Heart left ventricle (tissue), 16 donors: ENCODE measurements around the gene LTBR. TPM values are rescaled to one million over a fixed set of nuclear protein-coding genes. Genes with fewer than 3 reads are reported as not detected.

Experiments
- ATAC-seq, 4 donors: fragments of 200-7000 bp; cut with Tn5 transposase; one replicate each; pipeline ENCODE4 v1.9.1; 2020 to 2022; ENCODE audit warnings: moderate library complexity in 4 of 4, mild to moderate bottlenecking in 3 of 4, moderate number of reproducible peaks in 1 of 4
- DNase-seq, 5 donors: peaks; one replicate each; pipeline ENCODE4 v3.0.0-alpha.2; 2020
- H3K27ac ChIP-seq, 12 donors: fragments of 200-600 bp; sonication (generic) in 4 of 12; one replicate each; pipeline versions ENCODE4 v1.5.0 to v1.8.0; 2016 to 2022; ENCODE audit warnings: mild to moderate bottlenecking in 2 of 12
- H3K27me3 ChIP-seq, 9 donors: fragments of 200-600 bp; sonication (generic) in 2 of 9; one replicate each; pipeline versions ENCODE4 v1.5.1 to v1.8.0; 2016 to 2022; ENCODE audit warnings: mild to moderate bottlenecking in 3 of 9
- H3K36me3 ChIP-seq, 9 donors: fragments of 200-600 bp; sonication (generic) in 2 of 9; one replicate each; pipeline versions ENCODE4 v1.5.0 to v1.8.0; 2018 to 2022; ENCODE audit warnings: mild to moderate bottlenecking in 2 of 9
- H3K4me1 ChIP-seq, 12 donors: fragments of 200-600 bp; sonication (generic) in 4 of 12; one replicate each; pipeline versions ENCODE4 v1.5.0 to v1.8.0; 2016 to 2022; ENCODE audit warnings: mild to moderate bottlenecking in 3 of 12
- H3K4me3 ChIP-seq, 12 donors: fragments of 200-600 bp; sonication (generic) in 4 of 12; one replicate each; pipeline versions ENCODE4 v1.5.0 to v1.8.0; 2017 to 2022; ENCODE audit warnings: mild to moderate bottlenecking in 9 of 12, moderate library complexity in 4 of 12
- H3K9me3 ChIP-seq, 12 donors: fragments of 200-600 bp; sonication (generic) in 4 of 12; one replicate each; pipeline versions ENCODE4 v1.5.0 to v1.8.0; 2016 to 2022; ENCODE audit warnings: mild to moderate bottlenecking in 1 of 12
- CTCF ChIP-seq, 12 donors: fragments of 200-600 bp; sonication (generic) in 4 of 12; IDR thresholded peaks; one replicate each; pipeline versions ENCODE4 v1.5.0 to v1.8.0; 2018 to 2022; ENCODE audit warnings: antibody characterized with exemption in 12 of 12, mild to moderate bottlenecking in 5 of 12
- POLR2A ChIP-seq, 2 donors: fragments of 450-650 bp; IDR thresholded peaks; one replicate each; pipeline ENCODE4 v1.6.1; 2017; ENCODE audit warnings: antibody characterized with exemption in 2 of 2, mild to moderate bottlenecking in 2 of 2, moderate library complexity in 2 of 2
- WGBS, 4 donors: extraction: QIAGEN DNeasy Blood & Tissue Kit in 2 of 4; methylation state at CpG; one replicate each; pipeline versions ENCODE4 v1.1.5 to v1.1.7; 2013 to 2018; 5-methylcytosine and 5-hydroxymethylcytosine counted together
- intact Hi-C, 10 donors: fragments of 100-400 bp; cut with DNase I; formaldehyde crosslinking; loops; one replicate each; pipeline versions ENCODE4 v1.11.1 to v1.14.2; 2022
- polyA plus RNA-seq, 2 donors: library from polyadenylated mRNA; stranded (reverse); fragments of 200-250 nt; gene quantifications; one replicate each; pipeline ENCODE4 v1.2.3, GENCODE V29; 2013
- total RNA-seq, 9 donors: library from RNA; depleted of rRNA in 2 of 9; stranded (reverse); fragments of >200 nt in 2 of 9; fragmentation: NEBNext Ultra II Directional in 3 of 9; extraction: Animal tissue kit (Norgen Biotek cat#: 25700) in 3 of 9; gene quantifications; one replicate each; pipeline versions ENCODE4 v1.1.0 to v1.2.4, GENCODE V29; 2016 to 2023
- donor health status: ischemic (EF 13 %, LVEDD 7.1; RV severe dilation, severe dysfunction).
- donor health status: healthy with polysubstance abuse.
- donor health status: DM: no; HTN: yes; CAD: no.
- donor health status: DM: no; HTN: no; CAD: no.
- donor health status: ischemic (EF 25% LVEDD 6.9; RV normal size, moderate dysfunction).
- donor health status: ischemic (EF 25% LVEDD 5.7; RV mildly dilated, moderate dysfunction).
- donor health status: healthy.
- donor health status: DM: yes; HTN: yes; CAD: no.
- donor health status: ischemic (EF 35%, LVEDD 5.7; RV mildly dilated, moderate dysfunction).
- donor health status: nonischemic (EF 11% LVEDD 7.7; RV severe dilation, severe dysfunction).
- donor health status: DM: yes; HTN: yes; CAD: no.
- donor health status: PGD.
- donor health status: ischemic (EF 29% LVEDD 5.4; RV normal size, mild dysfunction).
- donor health status: nonischemic (EF 23%, LVEDD 6.1; RV moderate dilation, normal function).

The LTBR gene
- total and polyA plus RNA-seq, 11 donors: 16.0 to 83.4 (median 26.2) TPM

- Histone ChIP-seq H3K36me3 (peaks cover 0 to 30% (median 22%) of the 10 kb centered on the region in 9 donors), H3K27me3 (no peaks in the 10 kb centered on the region), H3K9me3 (no peaks in the 10 kb centered on the region), H3K27ac (peak overlapping the region in 2 of 12 donors; percentile 3 to 66), H3K4me1 (peaks cover 0 to 43% (median 10%) of the 10 kb centered on the region in 12 donors), H3K4me3 (no peak overlapping the region)
- no peak for TF ChIP-seq CTCF (IDR thresholded peaks at IDR 0.05)
- TF ChIP-seq POLR2A (IDR thresholded peaks at IDR 0.05): no peak
- 59 to 75% (median 71%) methylated on average over 7 to 8 of the region's 8 CpGs for WGBS, 4 donors
- DNase-seq (no peak), ATAC-seq (peak in 1 of 4 donors; percentile 14)
- intact Hi-C loops: no loop called here
Measured at GRCh38 chr12:6394398-6394797, 10.4 kb downstream of the LTBR start.

- Histone ChIP-seq H3K27ac (peak overlapping the region in 1 of 12 donors; percentile 1), H3K27me3 (no peaks in the 10 kb centered on the region), H3K4me3 (no peak overlapping the region), H3K9me3 (no peaks in the 10 kb centered on the region), H3K4me1 (peaks cover 0 to 29% (median 10%) of the 10 kb centered on the region in 12 donors), H3K36me3 (peaks cover 0 to 15% (median 10%) of the 10 kb centered on the region in 9 donors)
- ATAC-seq (no peak), DNase-seq (no peak)
- WGBS, 4 donors: 92 to 98% (median 94%) methylated on average over 2 of the region's 2 CpGs
- intact Hi-C loops: no loop called here
- TF ChIP-seq CTCF (IDR thresholded peaks at IDR 0.05) (no peak), POLR2A (IDR thresholded peaks at IDR 0.05) (no peak)
Measured at GRCh38 chr12:6396031-6396430, 12.1 kb downstream of the LTBR start.

GRCh38 chr12:6399884-6400644 lies 16.1 kb downstream of the LTBR start:
- TF ChIP-seq POLR2A (IDR thresholded peaks at IDR 0.05): no peak
- TF ChIP-seq CTCF (IDR thresholded peaks at IDR 0.05): no peak
- H3K27ac ChIP-seq: no peak overlapping the region
- ATAC-seq (no peak), DNase-seq (no peak)
- intact Hi-C loops: no loop called here
- H3K4me1 ChIP-seq: peaks cover 0 to under 1% (median 0%) of the 10 kb centered on the region in 12 donors
- no peaks in the 10 kb centered on the region for H3K36me3 ChIP-seq
- H3K4me3 ChIP-seq: no peak overlapping the region
- H3K9me3 ChIP-seq: no peaks in the 10 kb centered on the region
- WGBS, 4 donors: 93 to 95% (median 94%) methylated on average over 7 of the region's 7 CpGs
- no peaks in the 10 kb centered on the region for H3K27me3 ChIP-seq

GRCh38 chr12:6404390-6404789 lies 20.4 kb downstream of the LTBR start:
- H3K9me3 ChIP-seq: no peaks in the 10 kb centered on the region
- TF ChIP-seq CTCF (IDR thresholded peaks at IDR 0.05): no peak
- no peak for TF ChIP-seq POLR2A (IDR thresholded peaks at IDR 0.05)
- H3K36me3 ChIP-seq: no peaks in the 10 kb centered on the region
- no peak for DNase-seq
- H3K27me3 ChIP-seq: no peaks in the 10 kb centered on the region
- 86 to 91% (median 90%) methylated on average over 5 of the region's 5 CpGs for WGBS, 4 donors
- no peaks in the 10 kb centered on the region for H3K4me1 ChIP-seq
- intact Hi-C loops: no loop called here
- H3K4me3 ChIP-seq: no peak overlapping the region
- H3K27ac ChIP-seq: no peak overlapping the region
- no peak for ATAC-seq
